IPS DF 19.7 (cell line): ENCODE results near the gene IL15RA.
"Not testable (repeated sequence)": the region's sequence is repeated elsewhere in the genome, so short reads cannot be mapped to it uniquely, and the experiment has no call there.

Experiments used
- DNase-seq: peaks from one replicate; pipeline ENCODE4 v3.0.0-alpha.2; 2013; ENCODE audit warnings: low read depth, low spot score

IL15RA gene

GRCh38 chr10:5970527-5970926 is 6.8 kb downstream of the IL15RA start:
- no peak for DNase-seq

GRCh38 chr10:5970066-5970465 is 7.3 kb downstream of the IL15RA start:
- DNase-seq: no peak

GRCh38 chr10:5968681-5969453 is 8.5 kb downstream of the IL15RA start:
- no peak for DNase-seq

DNA sequence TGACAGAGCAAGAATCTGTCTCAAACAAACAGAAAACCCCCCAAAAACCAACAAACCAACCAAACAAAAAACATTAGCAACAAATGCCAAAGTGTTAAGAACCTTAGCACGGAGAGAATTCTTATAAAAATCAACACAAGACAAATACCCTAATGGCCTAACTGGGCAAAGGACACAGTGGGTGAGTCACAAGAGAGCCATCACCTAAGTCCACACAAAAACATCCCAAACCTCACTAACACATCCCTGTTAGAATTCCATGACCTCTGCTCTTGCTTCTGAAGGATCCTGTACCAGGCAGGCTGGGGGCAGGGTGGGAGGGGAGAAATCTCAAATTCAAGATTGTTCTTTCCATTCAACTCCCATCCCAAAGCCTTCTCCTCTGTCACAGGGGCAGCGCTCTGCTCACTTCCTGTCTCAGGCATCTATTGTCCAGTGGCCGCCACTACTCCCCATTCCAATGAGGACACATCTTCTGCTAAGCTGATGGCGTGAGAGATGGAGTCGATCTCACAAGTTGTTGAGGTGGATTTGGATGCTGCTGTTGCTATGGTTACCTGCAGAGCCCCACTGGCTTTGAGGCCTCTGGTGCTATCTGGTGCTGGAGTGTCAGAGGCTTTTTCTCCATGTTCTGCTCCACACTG is 9.2 kb downstream of the IL15RA start:
- no peak for DNase-seq

DNA sequence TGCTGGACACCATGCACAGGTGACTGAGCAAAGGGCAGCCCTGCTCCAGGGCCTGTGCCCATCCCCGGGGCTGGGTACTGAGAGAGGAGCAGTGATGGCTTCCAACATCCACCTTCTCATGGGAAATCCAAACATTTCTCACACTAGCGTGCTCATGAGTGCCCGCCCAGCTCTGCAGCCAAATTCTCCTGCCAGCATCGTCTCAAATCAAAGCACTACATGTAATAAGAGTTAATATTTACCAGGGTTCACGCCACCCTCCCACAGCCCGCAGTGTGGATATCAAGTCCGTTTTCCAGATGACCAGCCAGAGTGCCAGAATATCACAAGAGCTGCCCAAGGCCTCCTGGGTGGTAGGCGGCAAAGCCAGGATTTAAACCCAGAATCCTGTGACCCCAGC is 12.1 kb downstream of the IL15RA start:
- DNase-seq: no peak

DNA sequence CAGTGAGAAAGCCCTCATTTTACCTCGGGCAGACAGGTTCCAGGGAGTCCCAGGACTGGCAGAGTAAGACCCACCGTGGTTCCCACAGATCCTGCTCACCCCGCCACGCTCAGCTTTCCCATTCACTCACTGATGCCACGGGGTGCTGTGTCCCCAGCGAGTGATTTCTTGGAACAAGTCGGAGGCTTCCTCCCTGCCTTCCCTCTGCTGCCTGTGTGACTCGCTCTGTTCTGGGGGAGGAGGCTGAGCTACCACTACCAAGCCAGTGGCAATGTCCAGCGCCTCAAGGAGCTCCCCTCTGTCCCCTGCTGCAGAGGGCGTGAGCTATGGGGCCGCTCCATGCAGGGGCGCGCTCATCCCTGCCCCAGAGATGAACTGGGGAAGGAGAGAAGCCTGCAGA is 12.6 kb downstream of the IL15RA start:
- no peak for DNase-seq

- DNase-seq: no peak
Measured at GRCh38 chr10:5963591-5963990, 13.8 kb downstream of the IL15RA start.

DNA sequence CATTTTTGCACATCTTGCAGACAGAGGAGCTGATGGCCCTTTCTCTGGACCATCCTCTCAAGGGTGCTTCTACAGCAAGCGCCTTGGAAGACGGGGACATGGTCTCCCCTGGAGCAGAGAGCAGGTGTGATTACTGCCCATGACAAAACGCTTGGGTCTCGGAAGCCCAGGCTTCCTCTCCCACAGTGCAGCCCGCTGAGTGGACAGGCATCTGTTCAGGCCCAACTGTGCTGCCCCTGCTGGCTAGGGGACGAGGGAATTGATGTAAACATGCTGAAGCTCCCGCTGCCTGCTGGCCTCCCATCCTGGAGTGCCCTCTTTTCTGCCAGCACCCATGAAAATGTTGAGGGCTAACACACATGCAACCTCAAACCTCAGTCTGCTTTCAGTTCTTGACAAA is 14.3 kb downstream of the IL15RA start:
- no peak for DNase-seq

GRCh38 chr10:5962358-5962940 is 14.9 kb downstream of the IL15RA start:
- not testable (repeated sequence) for DNase-seq

DNA sequence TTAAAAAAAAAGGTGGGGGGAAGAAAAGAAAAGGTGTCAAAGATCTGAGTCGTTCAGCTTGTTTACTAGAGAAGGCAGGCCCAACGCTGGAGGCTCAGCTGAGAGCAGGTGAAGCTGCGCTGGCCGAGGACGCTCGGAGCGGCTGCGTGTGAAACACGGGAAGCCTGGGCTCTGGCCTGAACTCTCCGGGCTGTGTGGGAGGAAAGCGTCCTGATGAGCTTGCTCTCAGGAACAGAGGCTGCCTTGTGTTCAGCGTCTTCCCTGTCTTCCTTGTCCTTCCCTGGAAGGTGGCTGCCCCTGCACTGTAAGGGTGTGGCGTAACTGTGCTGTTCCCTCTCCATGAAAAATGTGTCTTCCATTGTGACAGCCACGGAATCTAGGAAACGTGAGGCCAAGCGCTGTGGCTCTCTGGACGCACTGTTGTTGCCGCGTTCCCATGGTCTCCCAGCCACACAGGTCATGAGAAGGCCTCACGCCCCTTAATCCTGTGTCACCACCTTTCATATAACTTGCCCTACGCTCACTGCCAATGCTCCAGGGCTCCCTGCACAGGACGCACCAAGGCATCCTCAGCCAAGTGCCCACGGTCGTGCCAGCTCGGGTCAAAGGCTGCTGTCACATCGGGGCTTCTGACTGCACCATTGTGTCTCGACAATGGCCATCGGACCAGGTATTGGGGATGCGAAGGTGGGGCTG is 15.8 kb downstream of the IL15RA start:
- DNase-seq: no peak

GRCh38 chr10:5960973-5961275 is 16.4 kb downstream of the IL15RA start:
- DNase-seq: not testable (repeated sequence)

- no peak for DNase-seq
Measured at GRCh38 chr10:5960070-5960972, 17.0 kb downstream of the IL15RA start.

DNA sequence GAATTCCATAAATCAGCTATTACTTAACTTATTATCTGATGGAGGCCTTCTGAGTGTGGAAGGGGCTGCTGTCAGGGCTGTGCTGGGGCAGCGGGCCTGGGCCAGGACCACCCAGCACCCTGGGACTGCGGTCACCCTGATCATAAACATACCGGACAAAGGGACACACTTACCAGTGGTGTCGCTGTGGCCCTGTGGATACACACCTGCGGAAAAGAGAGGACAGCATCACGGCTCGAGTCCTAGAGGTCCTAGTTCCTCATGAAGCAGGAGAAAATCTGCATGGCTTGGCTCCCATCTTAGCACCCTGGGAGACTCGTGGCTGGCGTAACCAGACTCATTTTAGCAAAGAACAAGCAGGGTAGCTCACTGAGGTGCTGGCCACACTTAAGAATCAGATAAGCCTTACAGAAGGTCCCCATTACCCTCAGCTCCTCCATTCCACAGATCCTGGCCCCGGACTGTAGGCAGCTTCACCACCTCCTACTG is 17.7 kb downstream of the IL15RA start:
- DNase-seq: no peak

DNA sequence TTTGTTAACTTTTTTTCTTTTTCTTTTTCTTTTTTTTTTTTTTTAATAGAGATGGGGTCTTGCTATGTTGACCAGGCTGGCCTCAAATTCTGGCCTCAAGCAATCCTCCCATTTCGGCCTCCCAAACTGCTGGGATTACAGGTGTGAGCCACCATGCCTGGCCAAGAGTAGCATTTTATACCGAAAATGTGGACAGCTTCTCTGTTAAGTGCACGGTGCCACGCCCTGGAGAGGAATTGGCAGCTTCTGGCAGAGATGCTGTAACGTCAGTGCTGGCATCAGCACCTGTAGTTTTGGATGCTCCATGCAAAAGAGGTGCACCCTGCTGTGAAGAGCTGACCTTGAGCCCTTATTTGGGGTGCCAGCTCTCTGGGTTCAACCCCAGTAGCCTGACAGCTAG is 18.2 kb downstream of the IL15RA start:
- no peak for DNase-seq

- DNase-seq: no peak
Measured at GRCh38 chr10:5958675-5959074, 18.7 kb downstream of the IL15RA start.

DNA sequence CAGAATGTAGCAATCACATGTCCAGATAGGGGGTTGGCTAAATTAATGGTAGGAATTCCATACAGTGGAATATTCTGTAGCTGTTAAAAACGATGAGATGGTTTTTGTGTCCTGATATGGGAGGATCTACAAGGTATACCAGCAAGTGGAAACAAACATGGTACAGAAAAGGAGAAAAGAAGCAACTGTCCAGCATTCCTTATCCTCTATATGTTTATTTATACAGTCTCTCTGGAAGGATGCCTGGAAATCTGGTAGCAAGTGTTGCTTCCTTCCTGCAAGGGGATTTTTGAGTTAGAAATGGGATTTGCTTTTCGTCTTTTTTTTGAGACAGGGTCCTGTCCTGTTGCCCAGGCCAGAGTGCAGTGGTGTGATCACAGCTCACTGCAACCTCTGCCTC is 19.3 kb downstream of the IL15RA start:
- no peak for DNase-seq

GRCh38 chr10:5956146-5956936 is 21.0 kb downstream of the IL15RA start:
- no peak for DNase-seq

GRCh38 chr10:5953676-5954075 is 23.7 kb downstream of the IL15RA start:
- no peak for DNase-seq

GRCh38 chr10:5952731-5953385 is 24.5 kb downstream of the IL15RA start:
- DNase-seq: no peak
